Measurements from ENCODE around the gene ACVR1.
"Not testable (repeated sequence)": the region's sequence is repeated elsewhere in the genome, so short reads cannot be mapped to it uniquely, and the experiment has no call there.

ACVR1 gene

GRCh38 chr2:157760949-157761348, 115.2 kb downstream of the ACVR1 start:
- Histone ChIP-seq H3K27me3 (ENCODE audit: control insufficient read depth in 1 of 2, insufficient read depth in 2 of 2, low read length in 2 of 2) (no peaks in the 10 kb centered on the region), H3K9me3 (ENCODE audit: control insufficient read depth in 2 of 2, low read length in 2 of 2) (peaks cover 0 to 5% of the 10 kb centered on the region in 2 donors), H3K27ac (ENCODE audit: low read length) (no peak overlapping the region), H3K9ac (ENCODE audit: low read length in 2 of 2) (no peak overlapping the region), H3K4me3 (ENCODE audit: low read length in 2 of 2) (no peak overlapping the region), H3K36me3 (ENCODE audit: control insufficient read depth in 2 of 2, insufficient read depth in 2 of 2, low read length in 2 of 2) (peaks cover 14 to 49% of the 10 kb centered on the region in 2 donors), H3K4me1 (ENCODE audit: control insufficient read depth, insufficient read depth, low read length) (no peaks in the 10 kb centered on the region)

- Histone ChIP-seq H3K9me3 (ENCODE audit: control insufficient read depth in 2 of 2, low read length in 2 of 2) (peaks cover 0 to 5% of the 10 kb centered on the region in 2 donors), H3K27me3 (ENCODE audit: control insufficient read depth in 1 of 2, insufficient read depth in 2 of 2, low read length in 2 of 2) (no peaks in the 10 kb centered on the region), H3K27ac (ENCODE audit: low read length) (no peak overlapping the region), H3K36me3 (ENCODE audit: control insufficient read depth in 2 of 2, insufficient read depth in 2 of 2, low read length in 2 of 2) (peaks cover 5 to 41% of the 10 kb centered on the region in 2 donors), H3K4me3 (ENCODE audit: low read length in 2 of 2) (no peak overlapping the region), H3K4me1 (ENCODE audit: control insufficient read depth, insufficient read depth, low read length) (no peaks in the 10 kb centered on the region), H3K9ac (ENCODE audit: low read length in 2 of 2) (no peak overlapping the region)
Observed at GRCh38 chr2:157759855-157760254, 116.3 kb downstream of the ACVR1 start.

GRCh38 chr2:157758586-157758985, 117.5 kb downstream of the ACVR1 start:
- Histone ChIP-seq H3K36me3 (ENCODE audit: control insufficient read depth in 2 of 2, insufficient read depth in 2 of 2, low read length in 2 of 2) (peaks cover 5 to 37% of the 10 kb centered on the region in 2 donors), H3K9ac (ENCODE audit: low read length in 2 of 2) (no peak overlapping the region), H3K4me3 (ENCODE audit: low read length in 2 of 2) (no peak overlapping the region), H3K9me3 (ENCODE audit: control insufficient read depth in 2 of 2, low read length in 2 of 2) (peaks cover 0 to 5% of the 10 kb centered on the region in 2 donors), H3K27ac (ENCODE audit: low read length) (no peak overlapping the region), H3K27me3 (ENCODE audit: control insufficient read depth in 1 of 2, insufficient read depth in 2 of 2, low read length in 2 of 2) (no peaks in the 10 kb centered on the region), H3K4me1 (ENCODE audit: control insufficient read depth, insufficient read depth, low read length) (no peaks in the 10 kb centered on the region)

- H3K4me1 ChIP-seq (ENCODE audit: control insufficient read depth, insufficient read depth, low read length) = no peaks in the 10 kb centered on the region
- H3K9me3 ChIP-seq (ENCODE audit: control insufficient read depth in 2 of 2, low read length in 2 of 2) = peaks cover 0 to 5% of the 10 kb centered on the region in 2 donors
- no peak overlapping the region for H3K27ac ChIP-seq (ENCODE audit: low read length)
- no peak overlapping the region for H3K4me3 ChIP-seq (ENCODE audit: low read length in 2 of 2)
- no peaks in the 10 kb centered on the region for H3K27me3 ChIP-seq (ENCODE audit: control insufficient read depth in 1 of 2, insufficient read depth in 2 of 2, low read length in 2 of 2)
- peaks cover 5 to 33% of the 10 kb centered on the region in 2 donors for H3K36me3 ChIP-seq (ENCODE audit: control insufficient read depth in 2 of 2, insufficient read depth in 2 of 2, low read length in 2 of 2)
- H3K9ac ChIP-seq (ENCODE audit: low read length in 2 of 2) = no peak overlapping the region
Observed at GRCh38 chr2:157757500-157757899, 118.6 kb downstream of the ACVR1 start.

GRCh38 chr2:157756447-157756846, 119.7 kb downstream of the ACVR1 start:
- not testable (repeated sequence) for H3K9ac ChIP-seq (ENCODE audit: low read length in 2 of 2); H3K27ac ChIP-seq (ENCODE audit: low read length); H3K4me1 ChIP-seq (ENCODE audit: control insufficient read depth, insufficient read depth, low read length); H3K9me3 ChIP-seq (ENCODE audit: control insufficient read depth in 2 of 2, low read length in 2 of 2); H3K27me3 ChIP-seq (ENCODE audit: control insufficient read depth in 1 of 2, insufficient read depth in 2 of 2, low read length in 2 of 2); H3K4me3 ChIP-seq (ENCODE audit: low read length in 2 of 2)
- H3K36me3 ChIP-seq (ENCODE audit: control insufficient read depth in 2 of 2, insufficient read depth in 2 of 2, low read length in 2 of 2) = peaks cover 7 to 28% of the 10 kb centered on the region in 2 donors

GRCh38 chr2:157751462-157752058, 124.6 kb downstream of the ACVR1 start:
- H3K36me3 ChIP-seq (ENCODE audit: control insufficient read depth in 2 of 2, insufficient read depth in 2 of 2, low read length in 2 of 2) = peaks cover 0 to 13% of the 10 kb centered on the region in 2 donors
- no peak overlapping the region for H3K9ac ChIP-seq (ENCODE audit: low read length in 2 of 2)
- H3K4me3 ChIP-seq (ENCODE audit: low read length in 2 of 2) = no peak overlapping the region
- H3K27me3 ChIP-seq (ENCODE audit: control insufficient read depth in 1 of 2, insufficient read depth in 2 of 2, low read length in 2 of 2) = no peaks in the 10 kb centered on the region
- no peaks in the 10 kb centered on the region for H3K4me1 ChIP-seq (ENCODE audit: control insufficient read depth, insufficient read depth, low read length)
- no peak overlapping the region for H3K27ac ChIP-seq (ENCODE audit: low read length)
- no peaks in the 10 kb centered on the region for H3K9me3 ChIP-seq (ENCODE audit: control insufficient read depth in 2 of 2, low read length in 2 of 2)

GRCh38 chr2:157749684-157750083, 126.4 kb downstream of the ACVR1 start:
- Histone ChIP-seq H3K9ac (ENCODE audit: low read length in 2 of 2) (no peak overlapping the region), H3K36me3 (ENCODE audit: control insufficient read depth in 2 of 2, insufficient read depth in 2 of 2, low read length in 2 of 2) (peaks cover 0 to 13% of the 10 kb centered on the region in 2 donors), H3K9me3 (ENCODE audit: control insufficient read depth in 2 of 2, low read length in 2 of 2) (no peaks in the 10 kb centered on the region), H3K4me1 (ENCODE audit: control insufficient read depth, insufficient read depth, low read length) (no peaks in the 10 kb centered on the region), H3K4me3 (ENCODE audit: low read length in 2 of 2) (no peak overlapping the region), H3K27ac (ENCODE audit: low read length) (no peak overlapping the region), H3K27me3 (ENCODE audit: control insufficient read depth in 1 of 2, insufficient read depth in 2 of 2, low read length in 2 of 2) (no peaks in the 10 kb centered on the region)

- Histone ChIP-seq H3K9me3 (ENCODE audit: control insufficient read depth in 2 of 2, low read length in 2 of 2) (no peaks in the 10 kb centered on the region), H3K36me3 (ENCODE audit: control insufficient read depth in 2 of 2, insufficient read depth in 2 of 2, low read length in 2 of 2) (peaks cover 0 to 13% of the 10 kb centered on the region in 2 donors), H3K27me3 (ENCODE audit: control insufficient read depth in 1 of 2, insufficient read depth in 2 of 2, low read length in 2 of 2) (no peaks in the 10 kb centered on the region), H3K27ac (ENCODE audit: low read length) (no peak overlapping the region), H3K4me3 (ENCODE audit: low read length in 2 of 2) (no peak overlapping the region), H3K9ac (ENCODE audit: low read length in 2 of 2) (no peak overlapping the region), H3K4me1 (ENCODE audit: control insufficient read depth, insufficient read depth, low read length) (no peaks in the 10 kb centered on the region)
Observed at GRCh38 chr2:157748371-157749142, 127.6 kb downstream of the ACVR1 start.

GRCh38 chr2:157747695-157748370, 128.3 kb downstream of the ACVR1 start:
- no peak overlapping the region for H3K27ac ChIP-seq (ENCODE audit: low read length)
- peaks cover 0 to 16% of the 10 kb centered on the region in 2 donors for H3K36me3 ChIP-seq (ENCODE audit: control insufficient read depth in 2 of 2, insufficient read depth in 2 of 2, low read length in 2 of 2)
- H3K9ac ChIP-seq (ENCODE audit: low read length in 2 of 2) = no peak overlapping the region
- no peaks in the 10 kb centered on the region for H3K4me1 ChIP-seq (ENCODE audit: control insufficient read depth, insufficient read depth, low read length)
- no peaks in the 10 kb centered on the region for H3K27me3 ChIP-seq (ENCODE audit: control insufficient read depth in 1 of 2, insufficient read depth in 2 of 2, low read length in 2 of 2)
- H3K4me3 ChIP-seq (ENCODE audit: low read length in 2 of 2) = no peak overlapping the region
- no peaks in the 10 kb centered on the region for H3K9me3 ChIP-seq (ENCODE audit: control insufficient read depth in 2 of 2, low read length in 2 of 2)

- Histone ChIP-seq H3K9ac (ENCODE audit: low read length in 2 of 2) (no peak overlapping the region), H3K36me3 (ENCODE audit: control insufficient read depth in 2 of 2, insufficient read depth in 2 of 2, low read length in 2 of 2) (peaks cover 0 to 18% of the 10 kb centered on the region in 2 donors), H3K27me3 (ENCODE audit: control insufficient read depth in 1 of 2, insufficient read depth in 2 of 2, low read length in 2 of 2) (no peaks in the 10 kb centered on the region), H3K27ac (ENCODE audit: low read length) (no peak overlapping the region), H3K4me3 (ENCODE audit: low read length in 2 of 2) (no peak overlapping the region), H3K9me3 (ENCODE audit: control insufficient read depth in 2 of 2, low read length in 2 of 2) (no peaks in the 10 kb centered on the region), H3K4me1 (ENCODE audit: control insufficient read depth, insufficient read depth, low read length) (no peaks in the 10 kb centered on the region)
Observed at GRCh38 chr2:157747280-157747679, 128.8 kb downstream of the ACVR1 start.

All from stomach smooth muscle (tissue), 2 donors.